Inflammatory macrophage treated with lipopolysaccharide for 4 hours (primary cell): ENCODE measurements around the gene METAP1D.
A peak's percentile ranks its signal among the peaks of the same experiment; 100 is the strongest.
"Not testable (repeated sequence)": the region's sequence is repeated elsewhere in the genome, so short reads cannot be mapped to it uniquely, and the experiment has no call there.

Experiments
- DNase-seq: peaks from one replicate; pipeline ENCODE4 v3.0.0-alpha.2; 2020

METAP1D gene

GRCh38 chr2:171999604-172000469, at the start of gene METAP1D:
TSS of gene METAP1D (plus strand) at chr2:171999953. CDS start at chr2:171999970, 17 bp downstream.
- peak; percentile 87 for DNase-seq

DNA sequence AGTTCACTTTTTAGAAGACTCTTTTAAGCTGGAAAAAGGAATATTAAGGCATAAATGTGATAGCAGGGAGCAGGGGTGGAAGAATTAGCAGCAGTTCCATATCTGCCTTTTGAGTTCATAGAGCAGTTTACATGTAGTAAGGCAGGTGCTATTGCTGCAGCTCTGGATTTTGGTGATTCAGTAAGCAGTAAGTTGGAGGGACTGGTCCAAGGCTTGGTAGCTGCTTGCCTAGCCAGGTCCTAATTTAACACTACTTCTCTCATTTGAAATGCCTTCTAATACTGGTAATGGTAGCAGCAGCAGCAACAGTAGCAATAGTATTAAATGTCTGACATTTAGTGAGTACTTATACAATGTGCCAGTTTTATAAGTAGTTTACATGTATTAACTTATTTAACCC, 47.5 kb upstream of the METAP1D start:
- no peak for DNase-seq

- no peak for DNase-seq
These were observed 47.0 kb upstream of the METAP1D start for GRCh38 chr2:171952748-171953147.

GRCh38 chr2:171956135-171956825, 43.5 kb upstream of the METAP1D start:
- DNase-seq: peak; percentile 87

DNA sequence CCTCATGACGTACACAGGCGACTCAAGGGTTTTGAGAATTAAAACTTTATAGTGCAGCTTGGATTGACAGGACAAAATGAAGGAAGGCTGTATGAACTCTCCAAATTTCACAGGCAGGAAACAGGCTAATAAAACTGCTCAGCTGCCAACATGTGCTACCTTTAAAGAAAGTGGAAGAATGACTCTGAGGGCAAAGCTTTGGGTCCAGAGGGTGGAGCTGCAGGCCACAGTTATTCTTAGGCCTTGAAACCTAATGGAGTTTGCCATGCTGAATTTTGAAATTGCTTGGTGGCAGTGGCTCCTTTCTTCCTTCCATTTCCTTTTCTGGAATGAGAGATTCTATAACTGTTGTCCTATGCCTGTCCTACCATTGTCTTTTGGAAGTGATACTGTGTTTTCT, 42.7 kb upstream of the METAP1D start:
- DNase-seq: peak; percentile 46

DNA sequence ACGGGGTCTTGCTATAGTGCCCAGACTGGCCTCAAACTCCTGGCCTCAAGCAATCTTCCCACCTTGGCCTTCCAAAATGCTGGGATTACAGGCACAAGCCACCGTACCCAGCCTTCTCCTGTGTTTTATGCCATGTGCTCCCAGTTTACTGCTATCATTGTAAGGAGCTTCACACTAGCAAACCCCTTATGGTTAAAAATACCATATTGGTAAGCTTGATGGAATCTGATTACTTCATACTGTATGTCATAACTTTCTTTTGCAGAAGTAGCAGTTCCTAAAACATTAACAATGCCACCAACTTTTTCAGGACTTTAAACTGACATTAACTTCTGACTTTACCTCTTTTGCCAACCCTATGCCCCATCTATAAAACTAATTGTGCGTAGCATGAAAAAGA, 41.3 kb upstream of the METAP1D start:
- DNase-seq: peak; percentile 85

- DNase-seq: no peak
These were observed 39.8 kb upstream of the METAP1D start for GRCh38 chr2:171959998-171960397.

GRCh38 chr2:171960570-171960969, 39.2 kb upstream of the METAP1D start:
- DNase-seq: no peak

- no peak for DNase-seq
These were observed 36.6 kb upstream of the METAP1D start for GRCh38 chr2:171963198-171963597.

DNA sequence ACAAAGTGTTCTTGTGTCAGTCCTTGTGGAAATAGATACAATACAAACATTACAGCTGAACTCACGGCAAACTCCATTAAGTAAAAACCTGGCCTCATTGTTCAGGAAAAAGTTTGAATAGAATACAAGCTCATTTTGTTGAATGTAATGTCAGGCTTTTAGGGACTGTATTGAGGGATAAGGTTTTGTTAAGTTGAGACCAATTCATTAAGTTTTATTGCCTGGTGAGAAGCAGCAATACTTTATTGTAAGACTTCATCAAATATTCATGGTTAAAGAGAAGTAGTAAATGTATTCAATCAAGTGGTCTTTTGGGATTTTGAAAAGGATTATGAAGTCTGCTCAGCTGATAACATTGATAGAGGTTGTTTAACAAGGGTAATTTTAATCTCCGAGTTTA, 35.4 kb upstream of the METAP1D start:
- no peak for DNase-seq

- DNase-seq: no peak
These were observed 34.5 kb upstream of the METAP1D start for GRCh38 chr2:171965238-171965637.

DNA sequence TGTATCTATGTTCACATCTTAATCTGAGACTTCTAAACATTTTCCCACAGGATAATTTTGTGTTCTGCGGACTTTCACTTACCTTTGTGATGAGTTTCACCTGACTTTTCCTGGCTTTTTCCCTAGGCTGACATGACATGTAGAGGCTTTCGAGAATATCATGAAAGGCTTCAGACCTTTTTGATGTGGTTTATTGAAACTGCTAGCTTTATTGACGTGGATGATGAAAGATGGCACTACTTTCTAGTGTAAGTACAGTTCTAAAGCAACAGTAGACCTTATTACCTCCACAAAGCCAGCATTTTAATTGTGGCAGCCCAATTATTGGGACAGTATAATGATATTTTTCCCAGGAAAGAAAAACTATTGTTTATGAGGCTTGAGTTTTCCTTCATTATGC, 34.1 kb upstream of the METAP1D start:
- no peak for DNase-seq

- DNase-seq: no peak
These were observed 33.5 kb upstream of the METAP1D start for GRCh38 chr2:171966235-171966634.

DNA sequence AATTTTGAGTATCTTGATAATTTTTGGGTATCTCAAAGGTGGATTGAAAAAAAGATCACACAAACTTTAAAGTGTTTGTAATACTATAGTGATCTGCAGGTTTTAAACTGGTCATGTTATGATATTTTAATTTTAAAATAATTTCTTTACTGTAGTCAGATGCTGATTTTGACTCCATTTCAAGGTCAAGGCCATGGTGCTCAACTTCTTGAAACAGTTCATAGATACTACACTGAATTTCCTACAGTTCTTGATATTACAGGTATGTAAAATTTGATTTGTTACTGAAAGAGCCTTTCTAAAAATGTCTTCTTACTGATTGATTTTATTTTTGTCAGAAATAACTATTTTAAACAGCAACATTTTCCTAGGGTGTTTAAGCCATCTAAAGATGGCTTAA, 33.1 kb upstream of the METAP1D start:
- DNase-seq: no peak

DNA sequence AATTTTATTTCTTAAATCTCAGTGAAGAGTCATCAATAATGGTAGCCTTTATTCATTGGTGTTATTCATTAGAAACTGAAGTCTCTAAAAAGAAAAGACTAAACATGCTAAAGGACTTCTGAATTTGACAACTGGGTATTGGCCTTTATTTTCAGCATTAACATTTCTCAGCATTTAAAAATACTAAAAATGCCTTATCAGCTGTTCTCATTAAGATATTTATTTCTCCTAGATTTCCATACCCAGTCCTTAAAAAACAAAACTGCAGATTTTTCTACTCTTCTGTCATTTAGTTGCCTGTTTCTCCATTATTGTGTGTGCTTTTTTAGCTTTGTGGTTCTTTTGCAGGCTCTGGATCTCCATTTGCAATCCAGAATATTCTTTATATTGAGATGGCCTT, 31.2 kb upstream of the METAP1D start:
- DNase-seq: no peak

- no peak for DNase-seq
These were observed 27.3 kb upstream of the METAP1D start for GRCh38 chr2:171972329-171972982.

- DNase-seq: no peak
These were observed 20.6 kb upstream of the METAP1D start for GRCh38 chr2:171979103-171979502.

GRCh38 chr2:171983924-171984323, 15.8 kb upstream of the METAP1D start:
- not testable (repeated sequence) for DNase-seq

GRCh38 chr2:171985076-171985475, 14.7 kb upstream of the METAP1D start:
- no peak for DNase-seq

- DNase-seq: no peak
These were observed 13.0 kb upstream of the METAP1D start for GRCh38 chr2:171986778-171987177.

DNA sequence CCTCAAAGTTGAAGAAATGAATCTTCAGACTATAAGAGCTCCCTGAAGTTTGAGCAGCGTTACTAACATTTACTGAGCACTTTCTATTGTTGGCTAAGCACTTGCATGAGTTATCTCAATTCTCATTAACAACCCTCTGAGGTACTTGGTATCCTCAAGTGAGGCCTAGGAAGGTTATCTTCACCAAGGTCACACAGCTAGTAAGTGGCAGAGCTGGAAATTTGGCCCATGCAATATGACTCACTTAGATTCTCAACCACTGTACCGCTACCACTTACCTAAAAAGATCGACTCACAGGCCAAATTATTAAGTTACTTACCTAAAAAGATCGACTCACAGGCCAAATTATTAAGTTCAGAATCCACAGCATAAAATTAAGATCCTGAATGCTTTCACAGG, 8.7 kb upstream of the METAP1D start:
- no peak for DNase-seq

- DNase-seq: no peak
These were observed 4.2 kb upstream of the METAP1D start for GRCh38 chr2:171995586-171995985.

- DNase-seq: no peak
These were observed 3.7 kb upstream of the METAP1D start for GRCh38 chr2:171996021-171996420.

DNA sequence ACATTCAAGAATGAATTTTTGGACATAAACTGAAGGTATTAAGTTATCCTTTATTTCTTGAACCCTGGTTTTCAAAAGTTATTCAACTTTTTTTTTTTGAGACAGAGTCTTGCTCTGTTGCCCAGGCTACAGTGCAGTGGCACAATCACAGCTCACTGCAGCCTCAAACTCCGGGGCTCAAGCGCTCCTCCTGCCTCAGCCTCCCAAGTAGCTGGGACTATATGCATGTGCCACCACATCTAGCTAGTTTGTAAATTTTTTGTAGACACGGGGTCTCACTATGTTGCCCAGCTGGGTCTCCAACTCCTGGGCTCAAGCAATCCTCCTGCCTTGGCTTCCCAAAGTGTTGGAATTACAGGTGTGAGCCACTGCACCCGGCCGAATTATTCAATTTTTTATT, 2.7 kb upstream of the METAP1D start:
- not testable (repeated sequence) for DNase-seq
